Mononuclear cell (primary cell): Measurements from ENCODE around the gene BPI. TPM values are rescaled to one million over a fixed set of nuclear protein-coding genes. Genes with fewer than 3 reads are reported as not detected.

Experiments used
- H3K27me3 ChIP-seq: 2 replicates; pipeline ENCODE4 v1.6.0; 2011; ENCODE audit warnings: low read length, control low read depth; ENCODE audit not compliant: insufficient read depth
- H3K4me1 ChIP-seq: 2 replicates; pipeline ENCODE4 v1.5.1; 2011; ENCODE audit warnings: mild to moderate bottlenecking, low read length, control low read depth; ENCODE audit not compliant: insufficient read depth
- H3K4me3 ChIP-seq: 2 replicates; pipeline ENCODE4 v1.5.1; 2011; ENCODE audit warnings: mild to moderate bottlenecking, low read length, moderate library complexity
- H3K9me3 ChIP-seq: 2 replicates; pipeline ENCODE4 v1.5.1; 2011; ENCODE audit warnings: low read depth, mild to moderate bottlenecking, control low read depth, low read length
- total RNA-seq: library from RNA; depleted of rRNA; stranded (reverse); fragments of >200 nt; gene quantifications from one replicate; pipeline ENCODE4 v1.2.3, GENCODE V29; 2012

BPI gene
- total RNA-seq, 1 donor, result 5.5 TPM

DNA sequence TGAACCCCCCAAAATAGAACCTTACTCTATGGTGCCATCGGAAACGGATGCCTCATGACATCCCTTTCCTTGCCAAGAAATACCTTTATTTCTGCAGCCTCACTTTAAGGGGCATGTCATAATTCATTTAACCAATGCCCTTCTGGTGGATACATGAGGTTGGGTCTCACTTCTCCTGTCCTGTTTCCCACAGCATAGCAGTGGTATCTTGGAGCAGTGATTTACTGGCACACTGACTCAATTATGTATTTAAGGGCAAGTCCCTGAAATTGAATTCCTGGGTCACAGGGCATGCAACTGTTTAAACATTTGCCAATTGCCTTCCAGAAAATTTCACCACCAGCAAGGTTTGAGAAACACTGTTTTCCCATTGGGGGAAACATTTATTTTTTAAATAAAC lies 41.7 kb downstream of the BPI start:
- Histone ChIP-seq H3K9me3 (no peaks in the 10 kb centered on the region), H3K4me1 (no peaks in the 10 kb centered on the region), H3K27me3 (no peaks in the 10 kb centered on the region)

DNA sequence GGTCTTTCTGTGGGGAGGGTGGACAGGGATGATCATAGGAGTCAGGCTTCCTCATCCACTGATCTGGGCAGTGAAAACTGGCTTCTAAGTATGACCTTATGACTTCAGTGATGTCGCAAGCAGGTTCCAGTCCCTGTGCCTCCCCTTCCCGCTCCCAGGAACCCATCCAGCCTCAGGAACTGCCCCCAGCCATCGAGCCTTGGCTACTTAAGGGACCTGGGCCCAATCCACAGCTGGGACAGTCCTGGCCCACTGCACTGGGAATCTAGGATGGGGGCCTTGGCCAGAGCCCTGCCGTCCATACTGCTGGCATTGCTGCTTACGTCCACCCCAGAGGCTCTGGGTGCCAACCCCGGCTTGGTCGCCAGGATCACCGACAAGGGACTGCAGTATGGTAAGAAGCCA lies 42.3 kb downstream of the BPI start, which contains the start of gene LBP:
Gene LBP, plus strand, starts transcription at position 236 of the 405 bp plus-strand sequence. Its CDS starts 35 bp downstream, at position 271.
- H3K9me3 ChIP-seq, result no peaks in the 10 kb centered on the region
- no peaks in the 10 kb centered on the region for H3K4me1 ChIP-seq
- H3K4me3 ChIP-seq, result no peak within 1 kb of the TSS
- H3K27me3 ChIP-seq, result no peaks in the 10 kb centered on the region

More for the DNA sequence above, 41.7 kb downstream of the BPI start:
- H3K4me3 ChIP-seq, result no peak overlapping the region

DNA sequence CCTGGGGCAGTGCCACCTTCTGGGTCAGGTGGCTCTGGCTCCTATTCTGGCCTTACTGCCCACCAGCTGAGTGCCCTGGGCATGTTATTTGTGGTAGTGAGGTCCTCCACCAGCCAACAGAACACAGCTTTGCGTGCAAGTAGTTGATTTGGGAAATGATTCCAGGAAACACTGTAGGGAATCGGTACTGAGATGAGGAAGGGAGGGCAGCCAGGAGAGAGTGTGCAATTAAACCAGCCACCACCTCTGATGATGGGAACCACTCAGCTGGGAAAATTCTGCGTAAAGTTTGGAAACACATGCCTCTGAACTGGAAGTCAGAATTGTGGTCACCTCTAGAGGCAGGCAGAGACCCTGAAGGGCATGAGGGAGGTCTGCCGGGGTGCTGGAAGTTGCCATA lies 42.8 kb downstream of the BPI start:
- H3K4me1 ChIP-seq, result no peaks in the 10 kb centered on the region

DNA sequence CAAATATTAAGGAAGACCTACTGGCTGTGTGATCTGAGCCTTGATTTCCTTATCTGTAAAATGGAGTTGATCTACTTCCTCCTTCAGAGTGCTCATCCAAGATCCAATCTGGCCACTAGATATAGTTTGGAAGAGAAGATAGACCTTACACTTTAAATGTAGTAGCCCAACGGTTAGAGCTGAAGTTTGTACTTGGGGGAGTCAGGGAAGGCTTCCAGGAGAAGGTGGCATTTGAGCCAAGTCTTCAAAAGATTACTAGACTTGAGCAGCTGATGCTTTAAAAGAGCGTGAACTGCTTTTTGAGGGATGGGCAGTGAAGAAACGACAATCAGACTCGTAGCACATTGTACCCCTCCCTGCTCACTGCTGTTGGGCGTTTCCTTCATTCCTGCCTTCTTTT lies 45.9 kb downstream of the BPI start:
- Histone ChIP-seq H3K9me3 (no peaks in the 10 kb centered on the region), H3K4me3 (no peak overlapping the region), H3K4me1 (no peaks in the 10 kb centered on the region), H3K27me3 (no peaks in the 10 kb centered on the region)

More for the DNA sequence above, 42.8 kb downstream of the BPI start:
- no peaks in the 10 kb centered on the region for H3K9me3 ChIP-seq
- no peak overlapping the region for H3K4me3 ChIP-seq
- H3K27me3 ChIP-seq, result no peaks in the 10 kb centered on the region

DNA sequence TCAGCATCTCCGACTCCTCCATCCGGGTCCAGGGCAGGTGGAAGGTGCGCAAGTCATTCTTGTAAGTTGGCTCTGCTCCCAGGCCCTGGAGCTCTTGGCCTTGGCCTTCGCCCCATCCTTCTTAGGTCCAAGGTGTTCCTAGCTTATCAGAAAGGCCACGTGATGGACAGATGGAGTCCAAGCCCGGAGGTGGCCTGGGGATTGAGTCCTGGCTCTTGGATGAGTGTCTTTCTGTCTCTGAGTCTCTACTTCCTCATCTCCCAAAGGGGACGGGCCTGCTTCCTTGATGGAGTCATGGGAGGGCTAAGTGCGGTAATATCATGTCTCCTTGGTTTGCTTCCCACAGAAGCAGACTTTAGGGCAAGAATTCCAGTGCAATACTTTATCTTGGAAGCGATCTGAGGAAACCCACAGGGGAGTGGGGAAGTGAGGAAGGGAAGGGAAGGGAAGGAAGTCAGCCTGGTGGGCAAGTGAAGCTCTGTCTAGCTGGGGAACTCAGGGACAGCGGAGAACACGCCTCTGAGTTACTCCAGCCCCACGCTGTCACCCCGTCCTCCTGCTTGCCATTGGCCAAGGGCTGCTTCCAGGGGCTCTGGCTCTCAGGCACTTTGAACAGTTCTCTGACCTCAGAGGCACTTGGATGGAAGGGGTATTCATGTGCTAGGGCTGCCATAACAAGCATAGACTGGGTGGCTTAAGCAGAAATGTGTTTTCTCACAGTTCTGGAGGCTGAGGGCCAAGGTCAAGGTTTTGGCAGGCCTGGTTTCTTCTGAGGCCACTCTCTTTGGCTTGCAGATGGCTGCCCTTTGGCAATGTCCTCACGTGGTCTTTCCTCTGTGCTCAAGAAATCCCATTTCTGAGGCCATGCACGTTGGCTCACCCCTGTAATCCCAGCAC lies 47.2 kb downstream of the BPI start:
- Histone ChIP-seq H3K9me3 (no peaks in the 10 kb centered on the region), H3K4me1 (no peaks in the 10 kb centered on the region), H3K4me3 (no peak overlapping the region), H3K27me3 (no peaks in the 10 kb centered on the region)

DNA sequence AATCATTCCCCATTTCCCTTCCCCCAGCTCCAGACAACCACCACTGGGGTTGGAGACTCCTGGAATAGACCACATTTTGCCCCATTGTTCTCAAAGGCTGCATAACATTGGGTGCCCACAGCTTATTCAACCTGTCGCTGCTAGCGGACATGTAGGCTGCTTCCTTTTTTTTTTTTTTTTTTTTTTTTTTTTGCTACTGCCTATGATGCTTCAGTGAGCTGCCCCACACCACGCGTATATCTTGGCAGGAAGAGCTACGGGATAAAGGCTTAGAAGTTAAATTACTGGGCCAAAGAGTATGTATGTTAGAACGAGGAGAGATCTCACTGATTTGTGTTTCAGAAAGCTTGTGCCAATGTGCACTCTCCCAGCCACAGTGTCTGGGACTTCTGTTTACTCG lies 49.4 kb downstream of the BPI start:
- no peaks in the 10 kb centered on the region for H3K27me3 ChIP-seq
- H3K4me1 ChIP-seq, result peaks cover 6% of the 10 kb centered on the region
- no peaks in the 10 kb centered on the region for H3K9me3 ChIP-seq
- H3K4me3 ChIP-seq, result no peak overlapping the region

DNA sequence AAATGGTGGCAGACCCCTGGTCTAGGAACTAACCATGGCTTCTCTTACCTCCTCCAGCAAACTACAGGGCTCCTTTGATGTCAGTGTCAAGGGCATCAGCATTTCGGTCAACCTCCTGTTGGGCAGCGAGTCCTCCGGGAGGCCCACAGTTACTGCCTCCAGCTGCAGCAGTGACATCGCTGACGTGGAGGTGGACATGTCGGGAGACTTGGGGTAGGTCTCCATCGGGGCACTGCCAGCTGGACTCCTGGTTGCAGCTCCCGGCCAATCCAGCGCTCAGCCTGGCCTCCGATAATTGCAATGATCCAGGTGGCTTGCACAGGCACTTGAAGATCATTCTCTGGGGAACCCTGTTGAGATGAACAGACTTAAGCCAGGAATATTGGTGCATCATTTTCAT lies 50.3 kb downstream of the BPI start:
- Histone ChIP-seq H3K4me3 (no peak overlapping the region), H3K4me1 (peaks cover 6% of the 10 kb centered on the region), H3K9me3 (no peaks in the 10 kb centered on the region), H3K27me3 (no peaks in the 10 kb centered on the region)

DNA sequence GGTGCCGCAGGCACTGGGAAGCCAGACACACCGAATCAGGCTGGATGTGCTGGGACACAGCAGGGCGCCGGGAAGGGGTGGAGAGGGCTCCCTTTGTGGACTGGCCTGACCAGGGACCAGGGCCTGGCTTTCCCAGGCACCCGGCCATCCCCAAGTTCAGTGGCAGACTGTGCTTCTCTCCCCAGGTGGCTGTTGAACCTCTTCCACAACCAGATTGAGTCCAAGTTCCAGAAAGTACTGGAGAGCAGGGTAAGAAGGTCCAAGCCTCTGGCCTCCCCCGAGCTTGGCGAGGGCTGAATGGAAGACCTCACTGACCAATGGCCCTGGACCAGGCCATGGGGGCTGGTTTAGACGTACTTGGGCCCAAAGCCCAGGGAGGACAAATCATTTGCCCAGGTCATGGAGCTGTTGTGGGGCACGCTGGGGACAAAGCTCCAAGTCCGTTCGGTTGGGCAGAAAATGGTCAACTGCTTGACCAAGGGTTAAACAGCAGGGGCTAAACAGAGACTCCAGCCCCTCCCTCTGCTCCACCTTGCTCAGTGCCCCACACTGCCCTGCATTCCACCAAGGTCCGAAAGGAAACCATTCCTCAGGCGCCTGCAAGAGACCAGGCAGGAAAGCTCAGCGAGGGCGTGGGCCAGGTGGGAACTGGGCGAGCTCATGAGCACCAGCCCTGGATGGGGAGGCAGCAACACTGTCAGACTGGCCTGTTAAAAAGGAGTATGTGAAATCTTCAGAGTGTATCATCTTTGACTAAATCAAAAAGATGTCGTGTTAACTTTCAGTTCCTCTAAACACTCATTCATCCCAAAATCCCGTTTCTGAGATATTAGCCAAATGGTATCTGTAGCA lies 51.4 kb downstream of the BPI start:
- Histone ChIP-seq H3K27me3 (no peaks in the 10 kb centered on the region), H3K4me1 (peaks cover 6% of the 10 kb centered on the region), H3K4me3 (no peak overlapping the region), H3K9me3 (no peaks in the 10 kb centered on the region)

DNA sequence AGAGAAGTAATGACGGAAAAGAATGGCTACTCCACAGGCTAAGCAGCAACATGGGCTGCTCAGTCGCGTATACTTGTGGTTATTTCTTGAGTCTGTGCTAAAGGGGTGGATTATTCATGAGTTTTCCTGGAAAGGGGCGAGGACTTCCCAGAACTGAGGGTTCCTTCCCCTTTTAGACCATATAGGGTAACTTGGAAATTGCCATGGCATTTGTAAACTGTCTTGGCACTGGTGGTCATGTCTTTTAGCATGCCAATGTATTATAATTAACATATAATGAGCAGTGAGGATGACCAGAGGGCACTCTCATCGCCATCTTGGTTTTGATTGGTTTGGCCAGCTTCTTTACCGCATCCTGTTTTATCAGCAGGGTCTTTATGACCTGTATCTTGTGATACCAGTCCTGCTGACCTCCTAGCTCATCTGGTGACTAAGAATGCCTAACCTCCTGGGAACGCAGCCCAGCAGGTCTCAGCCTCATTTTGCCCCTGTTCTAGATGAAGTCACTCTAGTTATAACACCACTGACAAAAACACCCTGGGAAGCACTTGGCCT lies 53.8 kb downstream of the BPI start:
- peaks cover 6% of the 10 kb centered on the region for H3K4me1 ChIP-seq
- H3K27me3 ChIP-seq, result no peaks in the 10 kb centered on the region
- no peak overlapping the region for H3K4me3 ChIP-seq
- no peaks in the 10 kb centered on the region for H3K9me3 ChIP-seq

DNA sequence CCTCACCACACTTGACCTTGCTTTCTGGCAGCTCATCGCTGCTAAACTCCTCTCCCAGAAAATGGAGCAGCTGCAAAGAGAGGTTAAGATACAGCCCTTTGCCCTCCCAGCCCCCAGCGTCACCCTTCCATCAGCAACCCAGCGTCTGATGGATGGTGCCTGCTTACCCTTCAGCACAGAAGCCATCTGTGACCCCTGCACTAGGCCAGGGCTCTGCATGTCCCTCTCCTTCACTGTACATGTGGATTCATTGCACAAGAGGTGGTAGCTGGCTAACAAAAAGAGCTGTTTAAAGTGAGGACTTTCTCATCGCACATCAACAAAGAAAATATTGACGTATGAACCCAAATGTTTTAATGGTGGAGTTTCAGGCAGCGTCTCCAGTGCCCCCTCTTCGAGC lies 54.6 kb downstream of the BPI start:
- Histone ChIP-seq H3K9me3 (no peaks in the 10 kb centered on the region), H3K4me1 (peaks cover 6% of the 10 kb centered on the region), H3K27me3 (no peaks in the 10 kb centered on the region), H3K4me3 (no peak overlapping the region)

DNA sequence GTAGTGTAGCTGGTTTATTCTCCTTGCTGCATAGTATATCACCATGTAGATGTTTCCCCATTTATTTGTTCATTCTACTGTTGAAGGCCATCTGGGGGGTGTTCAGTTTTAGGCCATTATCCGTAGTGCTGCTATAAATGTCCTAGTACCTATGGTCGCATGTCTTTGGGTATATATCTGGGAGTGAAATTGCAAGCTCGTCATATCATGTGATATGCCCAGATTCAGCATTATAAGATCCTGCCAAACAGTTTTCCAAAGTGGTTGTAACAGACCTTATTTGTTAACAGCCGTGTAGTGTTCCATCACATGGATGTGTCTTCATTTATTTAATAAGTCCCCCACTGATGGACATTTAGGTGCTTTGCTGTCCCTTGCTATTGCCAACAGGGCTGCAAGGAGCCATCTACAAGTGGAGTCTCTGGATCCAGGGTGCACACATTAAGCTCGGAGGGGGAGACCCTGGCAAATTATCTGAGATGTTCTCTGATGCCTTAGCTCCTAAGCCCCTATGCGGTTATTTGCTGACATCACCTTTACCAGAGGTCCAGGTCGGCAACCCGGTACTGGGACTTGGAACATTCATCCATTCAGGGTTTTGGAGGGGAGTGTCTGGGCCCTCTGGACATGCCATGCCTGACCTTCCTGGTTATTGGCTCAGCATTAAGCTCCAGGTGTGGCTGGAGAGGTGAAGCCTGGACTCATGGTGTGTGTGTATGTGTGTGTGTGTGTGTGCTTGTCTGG lies 59.2 kb downstream of the BPI start:
- H3K27me3 ChIP-seq, result no peaks in the 10 kb centered on the region
- no peaks in the 10 kb centered on the region for H3K4me1 ChIP-seq

DNA sequence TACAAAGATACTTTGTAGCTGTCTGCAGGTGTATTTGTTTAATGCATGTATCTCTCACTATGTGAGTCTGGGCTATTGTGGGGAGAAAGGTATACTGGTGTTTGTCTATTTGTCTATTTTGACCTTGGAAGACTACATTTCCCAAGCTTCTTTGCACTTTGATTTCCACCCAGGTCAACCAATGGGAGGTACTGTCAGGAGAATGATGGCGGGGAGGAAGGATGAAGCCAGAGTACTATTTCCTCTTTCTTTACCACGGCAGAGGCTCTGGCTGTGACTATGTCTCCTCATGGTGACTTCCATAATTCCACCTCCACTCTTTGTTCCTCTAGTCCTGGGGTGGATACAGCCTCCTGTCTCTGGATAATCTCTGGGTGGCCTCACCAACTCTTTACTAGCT lies 65.4 kb downstream of the BPI start:
- Histone ChIP-seq H3K9me3 (no peaks in the 10 kb centered on the region), H3K4me3 (no peak overlapping the region), H3K4me1 (no peaks in the 10 kb centered on the region), H3K27me3 (no peaks in the 10 kb centered on the region)

More for the DNA sequence above, 59.2 kb downstream of the BPI start:
- Histone ChIP-seq H3K9me3 (no peaks in the 10 kb centered on the region), H3K4me3 (no peak overlapping the region)

DNA sequence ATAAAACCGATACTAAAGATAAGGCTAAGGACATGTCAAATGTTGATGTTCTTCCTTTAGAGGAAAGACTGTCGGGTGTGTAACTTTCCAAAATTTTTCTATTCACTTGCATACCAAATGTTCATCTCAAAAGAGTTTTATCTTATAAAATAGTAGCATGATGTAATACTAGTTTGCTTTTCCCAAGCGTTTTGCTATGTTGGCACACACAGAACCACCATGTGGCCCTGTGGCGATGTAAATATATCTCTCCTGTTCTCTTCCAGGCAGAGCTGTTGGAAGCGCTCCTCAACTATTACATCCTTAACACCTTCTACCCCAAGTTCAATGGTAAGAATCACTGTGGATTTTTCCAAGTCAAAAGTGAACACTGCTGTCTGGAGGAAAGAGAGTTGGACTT lies 68.8 kb downstream of the BPI start:
- Histone ChIP-seq H3K9me3 (no peaks in the 10 kb centered on the region), H3K4me1 (no peaks in the 10 kb centered on the region), H3K4me3 (no peak overlapping the region), H3K27me3 (no peaks in the 10 kb centered on the region)

DNA sequence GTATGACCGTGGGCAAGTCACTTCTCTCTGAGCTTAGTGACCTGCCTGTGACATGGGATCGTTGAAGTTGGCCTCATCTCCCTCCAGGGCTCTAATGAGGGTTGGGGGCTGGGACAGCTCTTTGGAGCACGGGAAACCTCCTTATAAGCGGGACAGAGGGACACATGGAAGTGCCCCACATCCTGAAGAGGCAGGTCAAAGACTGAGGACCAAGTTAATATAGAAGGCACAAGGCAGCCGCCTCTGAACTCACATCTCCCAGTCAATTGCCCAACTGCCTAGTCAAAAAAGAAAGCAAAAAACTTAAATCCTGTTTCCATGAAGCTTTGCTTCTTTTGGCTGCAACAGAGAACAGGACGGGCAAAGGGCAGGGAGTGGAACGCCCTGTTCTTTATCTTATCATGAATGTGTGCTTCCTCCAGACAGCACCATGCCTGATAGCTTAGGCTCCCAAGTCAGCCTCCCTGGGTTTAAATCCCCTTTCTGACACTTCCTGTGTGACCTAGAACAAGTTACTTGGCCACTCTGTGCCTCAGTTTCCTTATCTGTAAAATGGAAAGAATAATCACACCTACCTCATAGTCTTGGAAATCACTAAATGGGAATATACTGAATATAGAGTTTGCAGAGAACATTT lies 69.4 kb downstream of the BPI start:
- H3K4me3 ChIP-seq, result no peak overlapping the region
- H3K27me3 ChIP-seq, result no peaks in the 10 kb centered on the region
- no peaks in the 10 kb centered on the region for H3K4me1 ChIP-seq
- no peaks in the 10 kb centered on the region for H3K9me3 ChIP-seq
